ENCODE measurements around the gene POMC.
"Not testable (repeated sequence)": the region's sequence is repeated elsewhere in the genome, so short reads cannot be mapped to it uniquely, and the experiment has no call there.

POMC gene

GRCh38 chr2:25141120-25141519, 27.3 kb downstream of the POMC start:
- no peak overlapping the region for H3K4me3 Mint-ChIP-seq
- H3K36me3 Mint-ChIP-seq (ENCODE audit: low read depth): peaks cover 44% of the 10 kb centered on the region
- H3K27me3 Mint-ChIP-seq (ENCODE audit: low read depth, poor library complexity): peaks cover 5% of the 10 kb centered on the region
- no peak for DNase-seq
- H3K27ac Mint-ChIP-seq: no peak overlapping the region
- H3K4me1 Mint-ChIP-seq: no peaks in the 10 kb centered on the region
- TF ChIP-seq CTCF (IDR thresholded peaks at IDR 0.05): no peak
- no peaks in the 10 kb centered on the region for H3K9me3 Mint-ChIP-seq

- H3K9me3 Mint-ChIP-seq; H3K4me3 Mint-ChIP-seq; H3K4me1 Mint-ChIP-seq; H3K27ac Mint-ChIP-seq; DNase-seq; H3K27me3 Mint-ChIP-seq (ENCODE audit: low read depth, poor library complexity): not testable (repeated sequence)
- peaks cover 49% of the 10 kb centered on the region for H3K36me3 Mint-ChIP-seq (ENCODE audit: low read depth)
Observed at GRCh38 chr2:25140535-25140934, 27.8 kb downstream of the POMC start.

GRCh38 chr2:25132693-25133092, 35.7 kb downstream of the POMC start:
- no peak for DNase-seq
- Mint-ChIP-seq H3K27ac (no peak overlapping the region), H3K4me1 (peaks cover 4% of the 10 kb centered on the region), H3K9me3 (no peaks in the 10 kb centered on the region), H3K27me3 (ENCODE audit: low read depth, poor library complexity) (peaks cover 31% of the 10 kb centered on the region), H3K36me3 (ENCODE audit: low read depth) (peaks cover 58% of the 10 kb centered on the region), H3K4me3 (no peak overlapping the region)
- no peak for TF ChIP-seq CTCF (IDR thresholded peaks at IDR 0.05)

- DNase-seq: no peak
- H3K4me1 Mint-ChIP-seq: peaks cover 4% of the 10 kb centered on the region
- H3K36me3 Mint-ChIP-seq (ENCODE audit: low read depth): peaks cover 56% of the 10 kb centered on the region
- peak overlapping the region; percentile 50 for H3K4me3 Mint-ChIP-seq
- no peaks in the 10 kb centered on the region for H3K9me3 Mint-ChIP-seq
- peaks cover 31% of the 10 kb centered on the region for H3K27me3 Mint-ChIP-seq (ENCODE audit: low read depth, poor library complexity)
- no peak for TF ChIP-seq CTCF (IDR thresholded peaks at IDR 0.05)
- no peak overlapping the region for H3K27ac Mint-ChIP-seq
Observed at GRCh38 chr2:25132299-25132635, 36.1 kb downstream of the POMC start.

- no peak for TF ChIP-seq CTCF (IDR thresholded peaks at IDR 0.05)
- no peak overlapping the region for H3K27ac Mint-ChIP-seq
- H3K36me3 Mint-ChIP-seq (ENCODE audit: low read depth): peaks cover 50% of the 10 kb centered on the region
- H3K27me3 Mint-ChIP-seq (ENCODE audit: low read depth, poor library complexity): peaks cover 31% of the 10 kb centered on the region
- H3K4me3 Mint-ChIP-seq: peak overlapping the region; percentile 55
- no peaks in the 10 kb centered on the region for H3K9me3 Mint-ChIP-seq
- DNase-seq: peak; percentile 48
- peaks cover 4% of the 10 kb centered on the region for H3K4me1 Mint-ChIP-seq
Observed at GRCh38 chr2:25131567-25132298, 36.6 kb downstream of the POMC start.

- no peak for DNase-seq
- peaks cover 45% of the 10 kb centered on the region for H3K36me3 Mint-ChIP-seq (ENCODE audit: low read depth)
- H3K9me3 Mint-ChIP-seq: no peaks in the 10 kb centered on the region
- H3K27me3 Mint-ChIP-seq (ENCODE audit: low read depth, poor library complexity): peaks cover 31% of the 10 kb centered on the region
- H3K4me1 Mint-ChIP-seq: peaks cover 4% of the 10 kb centered on the region
- no peak for TF ChIP-seq CTCF (IDR thresholded peaks at IDR 0.05)
- peak overlapping the region; percentile 55 for H3K4me3 Mint-ChIP-seq
- H3K27ac Mint-ChIP-seq: no peak overlapping the region
Observed at GRCh38 chr2:25131253-25131566, 37.2 kb downstream of the POMC start.

All from nephron progenitor cell (in vitro differentiated cells).